NOMO-1 treated with dmso at 0.1 percent for 144 hours (cell line): ENCODE data around the gene COL15A1.

Source experiments
- DNase-seq: peaks from one replicate; lab custom pipeline; 2025; ENCODE audit not compliant: unreplicated experiment; lab: John Stamatoyannopoulos, UW

The COL15A1 gene

GRCh38 chr9:99052815-99053715, 109.4 kb downstream of the COL15A1 start:
- DNase-seq: no peak

GRCh38 chr9:99054581-99054980, 110.9 kb downstream of the COL15A1 start:
- no peak for DNase-seq

- DNase-seq: no peak
Observed at GRCh38 chr9:99055384-99055783, 111.7 kb downstream of the COL15A1 start.

- DNase-seq: no peak
Observed at GRCh38 chr9:99056186-99056585, 112.5 kb downstream of the COL15A1 start.

GRCh38 chr9:99056886-99057664, 113.4 kb downstream of the COL15A1 start:
- DNase-seq: no peak

GRCh38 chr9:99057665-99058625, 114.2 kb downstream of the COL15A1 start:
- peak; percentile 50 for DNase-seq

- peak; percentile 87 for DNase-seq
Observed at GRCh38 chr9:99058964-99059921, 115.5 kb downstream of the COL15A1 start.

GRCh38 chr9:99060621-99061020, 116.9 kb downstream of the COL15A1 start:
- DNase-seq: no peak

- DNase-seq: no peak
Observed at GRCh38 chr9:99062549-99062948, 118.8 kb downstream of the COL15A1 start.

GRCh38 chr9:99063522-99063921, 119.8 kb downstream of the COL15A1 start:
- DNase-seq: no peak

- DNase-seq: no peak
Observed at GRCh38 chr9:99066571-99066970, 122.9 kb downstream of the COL15A1 start.

GRCh38 chr9:99069075-99069474, 125.4 kb downstream of the COL15A1 start:
- DNase-seq: no peak

GRCh38 chr9:99069546-99069945, 125.8 kb downstream of the COL15A1 start:
- no peak for DNase-seq

GRCh38 chr9:99070681-99071080, 127.0 kb downstream of the COL15A1 start:
- DNase-seq: no peak

GRCh38 chr9:99071313-99072039, 127.8 kb downstream of the COL15A1 start:
- DNase-seq: no peak

GRCh38 chr9:99072040-99072394, 128.3 kb downstream of the COL15A1 start:
- DNase-seq: no peak

GRCh38 chr9:99073347-99073746, 129.6 kb downstream of the COL15A1 start:
- no peak for DNase-seq

- no peak for DNase-seq
Observed at GRCh38 chr9:99073985-99074901, 130.5 kb downstream of the COL15A1 start.
